BJ (cell line): ENCODE results near the gene BLOC1S3. TPM values are rescaled to one million over a fixed set of nuclear protein-coding genes. Genes with fewer than 3 reads are reported as not detected.

ENCODE experiments used
- CTCF ChIA-PET: fragments of 350-600 bp; formaldehyde crosslinking; extraction: SDS; loops from one replicate; lab custom pipeline; 2021; ENCODE audit warnings: antibody characterized with exemption, inconsistent platforms; lab: Yijun Ruan, JAX
- POLR2A ChIA-PET: fragments of 300-600 bp; sonication (Branson Sonifier 250); formaldehyde crosslinking; extraction: SDS; loops from one replicate; lab custom pipeline; 2021; ENCODE audit warnings: antibody characterized with exemption; lab: Charles Lee
- DNase-seq: peaks from one replicate; pipeline ENCODE4 v3.0.0-alpha.2; 2011; ENCODE audit warnings: low read depth
- H3K27me3 ChIP-seq: 2 replicates; pipeline ENCODE4 v1.6.0; 2011; ENCODE audit warnings: low read length; ENCODE audit not compliant: control insufficient read depth, insufficient read depth
- H3K36me3 ChIP-seq: 2 replicates; pipeline ENCODE4 v1.5.1; 2011; ENCODE audit warnings: low read length; ENCODE audit not compliant: control insufficient read depth, insufficient read depth
- H3K4me3 ChIP-seq: 2 replicates; pipeline ENCODE4 v1.5.1; 2011; ENCODE audit warnings: low read depth, mild to moderate bottlenecking, control low read depth, low read length
- CTCF ChIP-seq: IDR thresholded peaks from 2 replicates; pipeline ENCODE4 v1.5.1; 2011; ENCODE audit warnings: low read depth, mild to moderate bottlenecking, control low read depth, inconsistent platforms, low read length, moderate library complexity; ENCODE audit not compliant: insufficient read depth
- polyA plus RNA-seq: library from polyadenylated mRNA; depleted of rRNA; stranded (reverse); fragments of >200 nt; gene quantifications from 2 replicates; pipeline ENCODE4 v1.2.3, GENCODE V29; 2011

The BLOC1S3 gene
- polyA plus RNA-seq, 1 experiment = 8.3 TPM

- ChIA-PET POLR2A (no interaction called here), CTCF (interaction anchor here (0.9 kb wide), 1 partner anchor 15 kb away, joined by 3 read pairs; no protein-coding TSS in a partner anchor)
- DNase-seq = no peak
- H3K36me3 ChIP-seq = peaks cover 25% of the 10 kb centered on the region
- no peaks in the 10 kb centered on the region for H3K27me3 ChIP-seq
- TF ChIP-seq CTCF = no peak
- no peak overlapping the region for H3K4me3 ChIP-seq
These were observed 32.3 kb upstream of the BLOC1S3 start for GRCh38 chr19:45146251-45146650.

GRCh38 chr19:45146741-45147205 lies 31.8 kb upstream of the BLOC1S3 start:
- H3K4me3 ChIP-seq = no peak overlapping the region
- ChIA-PET POLR2A (no interaction called here), CTCF (interaction anchor here (0.9 kb wide), 1 partner anchor 16 kb away, joined by 3 read pairs; no protein-coding TSS in a partner anchor)
- no peak for TF ChIP-seq CTCF
- H3K27me3 ChIP-seq = no peaks in the 10 kb centered on the region
- peaks cover 20% of the 10 kb centered on the region for H3K36me3 ChIP-seq
- no peak for DNase-seq

- CTCF ChIA-PET = interaction anchor here (1.0 to 1.5 kb wide), 2 partner anchors 10 to 12 kb away, joined by 4 to 5 read pairs; no protein-coding TSS in a partner anchor
- H3K27me3 ChIP-seq = peaks cover 5% of the 10 kb centered on the region
- peaks cover 17% of the 10 kb centered on the region for H3K36me3 ChIP-seq
- H3K4me3 ChIP-seq = no peak overlapping the region
- TF ChIP-seq CTCF = no peak
- POLR2A ChIA-PET = no interaction called here
- DNase-seq = no peak
These were observed 30.5 kb upstream of the BLOC1S3 start for GRCh38 chr19:45147835-45148676.

GRCh38 chr19:45149129-45149528 lies 29.5 kb upstream of the BLOC1S3 start:
- TF ChIP-seq CTCF = no peak
- peaks cover 14% of the 10 kb centered on the region for H3K36me3 ChIP-seq
- CTCF ChIA-PET = interaction anchor here (1.0 to 1.5 kb wide), 3 partner anchors 11 to 13 kb away, joined by 3 to 5 read pairs (median 4); partner anchors contain the start of gene NKPD1
- POLR2A ChIA-PET = no interaction called here
- DNase-seq = no peak
- peaks cover 5% of the 10 kb centered on the region for H3K27me3 ChIP-seq
- H3K4me3 ChIP-seq = no peak overlapping the region

- POLR2A ChIA-PET = no interaction called here
- no peak for TF ChIP-seq CTCF
- Histone ChIP-seq H3K4me3 (no peak overlapping the region), H3K27me3 (peaks cover 5% of the 10 kb centered on the region), H3K36me3 (peaks cover 12% of the 10 kb centered on the region)
- CTCF ChIA-PET = interaction anchor here (1.3 to 1.5 kb wide), 2 partner anchors 11 to 16 kb away, joined by 3 to 5 read pairs; partner anchors contain the start of gene NKPD1
- DNase-seq = no peak
These were observed 28.4 kb upstream of the BLOC1S3 start for GRCh38 chr19:45150180-45150579.
